Right lobe of liver (tissue), 4 donors: Measurements from ENCODE around the gene USH1C.

Source experiments
- CTCF ChIP-seq, 4 donors: fragments of 200-600 bp in 3 of 4; fragments of 450-650 bp in 1 of 4; IDR thresholded peaks; one replicate each; pipeline versions ENCODE4 v1.5.1 to v1.8.0; 2016 to 2022; ENCODE audit warnings: antibody characterized with exemption in 4 of 4, mild to moderate bottlenecking in 2 of 4
- POLR2A ChIP-seq: fragments of 450-650 bp; IDR thresholded peaks from one replicate; pipeline ENCODE4 v1.6.1; 2017; ENCODE audit warnings: antibody characterized with exemption, mild to moderate bottlenecking
- donor health status: DM: no; HTN: no; CAD: no.
- donor health status: DM: no; HTN: no; CAD: no.
- donor health status: DM: no; HTN: yes; CAD: no.

GRCh38 chr11:17483505-17483904, 60.7 kb downstream of the USH1C start:
- TF ChIP-seq CTCF (IDR thresholded peaks at IDR 0.05) (no peak), POLR2A (no peak)
